Suprapubic skin (tissue), 4 donors: ENCODE results near the gene THOC5. TPM values are rescaled to one million over a fixed set of nuclear protein-coding genes. Genes with fewer than 3 reads are reported as not detected.

Source experiments
- DNase-seq, 2 donors: peaks; one replicate each; pipeline ENCODE4 v3.0.0-alpha.2; 2019; ENCODE audit warnings: low spot score in 2 of 2
- H3K27ac ChIP-seq: fragments of 200-600 bp; sonication (generic); one replicate; pipeline ENCODE4 v1.5.1; 2019
- H3K27me3 ChIP-seq: fragments of 200-600 bp; sonication (generic); one replicate; pipeline ENCODE4 v1.5.1; 2019
- H3K36me3 ChIP-seq: fragments of 200-600 bp; sonication (generic); one replicate; pipeline ENCODE4 v1.5.1; 2019
- H3K4me1 ChIP-seq: fragments of 200-600 bp; sonication (generic); one replicate; pipeline ENCODE4 v1.5.1; 2019
- H3K4me3 ChIP-seq: fragments of 200-600 bp; sonication (generic); one replicate; pipeline ENCODE4 v1.5.1; 2019; ENCODE audit warnings: mild to moderate bottlenecking
- H3K9me3 ChIP-seq: fragments of 200-600 bp; sonication (generic); one replicate; pipeline ENCODE4 v1.5.1; 2019
- CTCF ChIP-seq, 2 donors: fragments of 200-600 bp in 1 of 2; fragments of 450-650 bp in 1 of 2; sonication (generic) in 1 of 2; IDR thresholded peaks; one replicate each; pipeline ENCODE4 v1.5.1; 2016 to 2019; ENCODE audit warnings: antibody characterized with exemption in 2 of 2, mild to moderate bottlenecking in 1 of 2, moderate library complexity in 1 of 2
- EP300 ChIP-seq: sonication (generic); formaldehyde crosslinking; IDR thresholded peaks from one replicate; pipeline ENCODE4 v1.6.1; 2017; ENCODE audit warnings: antibody characterized with exemption
- POLR2A ChIP-seq, 2 donors: fragments of 450-650 bp; IDR thresholded peaks; one replicate each; pipeline ENCODE4 v1.6.1; 2017; ENCODE audit warnings: antibody characterized with exemption in 2 of 2, mild to moderate bottlenecking in 2 of 2, moderate library complexity in 2 of 2
- POLR2AphosphoS5 ChIP-seq, 3 donors: sonication (generic); formaldehyde crosslinking; IDR thresholded peaks; one replicate each; pipeline ENCODE4 v1.6.1; 2017; ENCODE audit warnings: antibody characterized with exemption in 3 of 3
- WGBS: methylation state at CpG from one replicate; pipeline ENCODE4 v1.1.5; 2018; 5-methylcytosine and 5-hydroxymethylcytosine counted together
- total RNA-seq, 4 donors: library from RNA; depleted of rRNA; stranded (reverse); fragments of >200 nt; gene quantifications; one replicate each; pipeline ENCODE4 v1.1.0, GENCODE V29; 2016

Gene THOC5
- total RNA-seq, 4 donors from 2014 or later = 19.8 to 41.5 (median 27.8) TPM

DNA sequence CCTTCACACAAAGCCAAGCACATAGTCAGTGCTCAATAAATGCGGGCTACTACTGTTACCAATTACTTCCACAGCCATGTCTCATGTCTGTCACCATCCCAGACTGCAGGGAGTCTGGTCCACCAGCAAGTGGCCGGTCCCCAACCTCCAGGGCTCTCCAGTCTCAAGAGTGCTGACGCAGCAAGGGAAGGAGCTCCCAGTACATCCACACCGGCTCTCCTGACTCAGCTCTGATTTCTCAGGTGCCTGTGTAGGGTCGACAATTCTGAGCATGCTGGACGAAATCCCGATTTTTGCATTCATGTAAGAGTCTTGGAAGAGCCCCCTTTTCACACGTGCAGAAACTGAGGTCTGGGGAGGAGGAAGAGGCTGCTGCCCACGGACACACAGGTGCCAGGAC, 83.8 kb downstream of the THOC5 start:
- no peaks in the 10 kb centered on the region for H3K9me3 ChIP-seq
- no peak overlapping the region for H3K27ac ChIP-seq
- peak overlapping the region; percentile 27 for H3K4me3 ChIP-seq
- peaks cover 9% of the 10 kb centered on the region for H3K4me1 ChIP-seq
- TF ChIP-seq POLR2A (IDR thresholded peaks at IDR 0.05) (no peak), CTCF (IDR thresholded peaks at IDR 0.05) (no peak)
- DNase-seq = no peak
- H3K36me3 ChIP-seq = no peaks in the 10 kb centered on the region
- H3K27me3 ChIP-seq = peaks cover 13% of the 10 kb centered on the region
- WGBS = 58% methylated on average over 9 of the region's 9 CpGs

DNA sequence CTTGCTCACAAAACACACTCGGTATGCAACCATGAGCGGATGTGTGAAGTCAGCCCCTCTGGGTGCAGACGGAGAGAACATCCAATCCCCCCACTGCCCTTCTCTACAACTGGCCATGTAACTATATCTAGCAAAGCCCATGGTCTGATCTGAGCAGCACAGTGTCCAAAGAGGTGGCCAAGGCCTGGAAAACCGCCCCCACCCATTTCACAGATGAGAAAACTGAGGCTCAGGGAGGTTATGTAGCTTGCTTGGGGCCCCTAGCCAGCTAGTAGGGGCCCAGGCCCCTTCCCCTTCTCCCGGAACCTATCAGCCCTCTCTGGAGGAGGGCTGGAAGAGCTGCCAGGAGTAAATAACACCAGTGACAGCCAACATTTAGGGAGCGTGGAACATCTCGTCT, 89.0 kb downstream of the THOC5 start:
- H3K4me3 ChIP-seq = no peak overlapping the region
- WGBS = 90% methylated on average over 5 of the region's 7 CpGs
- no peak for TF ChIP-seq POLR2A (IDR thresholded peaks at IDR 0.05)
- no peak for TF ChIP-seq CTCF (IDR thresholded peaks at IDR 0.05)
- TF ChIP-seq EP300 = no peak
- TF ChIP-seq POLR2AphosphoS5 (IDR thresholded peaks at IDR 0.05) = no peak

GRCh38 chr22:29463629-29464028, 89.9 kb downstream of the THOC5 start:
- Histone ChIP-seq H3K4me1 (no peaks in the 10 kb centered on the region), H3K27ac (no peak overlapping the region), H3K27me3 (no peaks in the 10 kb centered on the region), H3K9me3 (no peaks in the 10 kb centered on the region), H3K36me3 (no peaks in the 10 kb centered on the region), H3K4me3 (no peak overlapping the region)
- no peak for DNase-seq
- TF ChIP-seq EP300 (no peak), POLR2AphosphoS5 (IDR thresholded peaks at IDR 0.05) (no peak), CTCF (IDR thresholded peaks at IDR 0.05) (no peak)
- WGBS = no CpG with 5 or more reads among the region's 7 CpGs

More for the DNA sequence above, 89.0 kb downstream of the THOC5 start:
- Histone ChIP-seq H3K9me3 (no peaks in the 10 kb centered on the region), H3K4me1 (no peaks in the 10 kb centered on the region), H3K27ac (no peak overlapping the region), H3K36me3 (no peaks in the 10 kb centered on the region), H3K27me3 (no peaks in the 10 kb centered on the region)
- DNase-seq = no peak

- 90% methylated on average over 5 of the region's 5 CpGs for WGBS
- Histone ChIP-seq H3K9me3 (no peaks in the 10 kb centered on the region), H3K4me1 (no peaks in the 10 kb centered on the region), H3K36me3 (no peaks in the 10 kb centered on the region), H3K4me3 (no peak overlapping the region), H3K27me3 (no peaks in the 10 kb centered on the region), H3K27ac (no peak overlapping the region)
- TF ChIP-seq EP300 = no peak
- no peak for TF ChIP-seq POLR2AphosphoS5 (IDR thresholded peaks at IDR 0.05)
- no peak for TF ChIP-seq CTCF (IDR thresholded peaks at IDR 0.05)
- TF ChIP-seq POLR2A (IDR thresholded peaks at IDR 0.05) = no peak
- no peak for DNase-seq
These were observed 92.3 kb downstream of the THOC5 start for GRCh38 chr22:29461263-29461662.

- no peaks in the 10 kb centered on the region for H3K9me3 ChIP-seq
- no peak overlapping the region for H3K27ac ChIP-seq
- no peak overlapping the region for H3K4me3 ChIP-seq
- 68% methylated on average over 4 of the region's 9 CpGs for WGBS
- H3K27me3 ChIP-seq = no peaks in the 10 kb centered on the region
- H3K4me1 ChIP-seq = no peaks in the 10 kb centered on the region
- no peaks in the 10 kb centered on the region for H3K36me3 ChIP-seq
- no peak for DNase-seq
- no peak for TF ChIP-seq EP300
- no peak for TF ChIP-seq POLR2A (IDR thresholded peaks at IDR 0.05)
- no peak for TF ChIP-seq POLR2AphosphoS5 (IDR thresholded peaks at IDR 0.05)
- no peak for TF ChIP-seq CTCF (IDR thresholded peaks at IDR 0.05)
These were observed 93.8 kb downstream of the THOC5 start for GRCh38 chr22:29459773-29460172.
